Measurements from ENCODE around the gene ZCCHC13. TPM values are rescaled to one million over a fixed set of nuclear protein-coding genes. Genes with fewer than 3 reads are reported as not detected.

The ZCCHC13 gene
- total and polyA plus RNA-seq, 8 donors = not detected

DNA sequence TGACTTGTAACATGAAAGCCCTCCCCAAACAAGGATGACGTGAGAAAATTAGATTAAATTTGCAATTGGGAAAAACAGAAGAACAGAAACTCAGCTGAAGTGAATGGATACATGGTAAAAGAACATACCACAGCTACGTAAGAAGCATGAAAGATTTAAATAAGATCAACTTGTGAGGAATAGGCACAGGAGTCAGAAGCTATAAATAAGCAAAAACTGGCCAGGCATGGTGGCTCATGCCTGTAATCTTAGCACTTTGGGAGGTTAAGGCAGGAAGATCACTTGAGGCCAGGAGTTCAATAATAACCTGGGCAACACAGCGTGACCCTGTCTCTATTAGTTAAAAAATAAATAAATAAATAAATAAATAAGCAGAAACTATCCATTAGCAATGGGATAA is 33.6 kb upstream of the ZCCHC13 start:
- Histone ChIP-seq H3K27me3 (no peaks in the 10 kb centered on the region), H3K4me3 (no peak overlapping the region), H3K4me1 (no peaks in the 10 kb centered on the region), H3K36me3 (peaks cover 0 to 57% (median 29%) of the 10 kb centered on the region in 4 donors), H3K9me3 (no peaks in the 10 kb centered on the region), H3K27ac (no peak overlapping the region)
- TF ChIP-seq, protein P1, sequence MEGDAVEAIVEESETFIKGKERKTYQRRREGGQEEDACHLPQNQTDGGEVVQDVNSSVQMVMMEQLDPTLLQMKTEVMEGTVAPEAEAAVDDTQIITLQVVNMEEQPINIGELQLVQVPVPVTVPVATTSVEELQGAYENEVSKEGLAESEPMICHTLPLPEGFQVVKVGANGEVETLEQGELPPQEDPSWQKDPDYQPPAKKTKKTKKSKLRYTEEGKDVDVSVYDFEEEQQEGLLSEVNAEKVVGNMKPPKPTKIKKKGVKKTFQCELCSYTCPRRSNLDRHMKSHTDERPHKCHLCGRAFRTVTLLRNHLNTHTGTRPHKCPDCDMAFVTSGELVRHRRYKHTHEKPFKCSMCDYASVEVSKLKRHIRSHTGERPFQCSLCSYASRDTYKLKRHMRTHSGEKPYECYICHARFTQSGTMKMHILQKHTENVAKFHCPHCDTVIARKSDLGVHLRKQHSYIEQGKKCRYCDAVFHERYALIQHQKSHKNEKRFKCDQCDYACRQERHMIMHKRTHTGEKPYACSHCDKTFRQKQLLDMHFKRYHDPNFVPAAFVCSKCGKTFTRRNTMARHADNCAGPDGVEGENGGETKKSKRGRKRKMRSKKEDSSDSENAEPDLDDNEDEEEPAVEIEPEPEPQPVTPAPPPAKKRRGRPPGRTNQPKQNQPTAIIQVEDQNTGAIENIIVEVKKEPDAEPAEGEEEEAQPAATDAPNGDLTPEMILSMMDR (IDR thresholded peaks at IDR 0.05) = no peak
- no peak for TF ChIP-seq POLR2A (IDR thresholded peaks at IDR 0.05)
- TF ChIP-seq EP300 (IDR thresholded peaks at IDR 0.05) = no peak
- TF ChIP-seq POLR2AphosphoS5 (IDR thresholded peaks at IDR 0.05) = no peak
- intact Hi-C loops (cut with DNase I; ENCODE audit: low total_unique reads) = no loop called here
- 72 to 95% (median 87%) methylated on average over 2 to 3 of the region's 3 CpGs for WGBS, 5 donors
- no peak for DNase-seq

DNA sequence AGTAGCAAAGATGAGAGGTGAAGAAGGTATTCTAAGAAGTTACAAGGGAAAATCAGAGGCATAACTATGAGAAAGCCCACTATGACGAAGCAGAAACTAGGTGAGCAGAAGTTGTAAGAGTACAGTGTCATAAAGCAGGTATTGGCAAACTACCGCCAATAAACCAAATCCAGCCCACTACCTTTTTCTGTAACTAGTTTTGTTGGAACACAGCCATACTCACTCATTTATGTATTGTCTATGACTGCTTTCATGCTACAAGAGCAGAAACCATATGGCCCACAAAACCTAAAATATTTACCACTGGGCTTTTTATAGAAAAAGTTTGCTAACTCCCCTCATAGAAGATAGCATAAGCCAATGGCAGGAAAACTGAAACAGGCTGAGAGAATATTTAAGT is 31.8 kb upstream of the ZCCHC13 start:
- TF ChIP-seq POLR2A (IDR thresholded peaks at IDR 0.05) (no peak), EP300 (IDR thresholded peaks at IDR 0.05) (no peak), POLR2AphosphoS5 (IDR thresholded peaks at IDR 0.05) (no peak)
- TF ChIP-seq, protein P1 (IDR thresholded peaks at IDR 0.05) = no peak
- Histone ChIP-seq H3K4me1 (no peaks in the 10 kb centered on the region), H3K36me3 (peaks cover 0 to 75% (median 47%) of the 10 kb centered on the region in 4 donors), H3K4me3 (no peak overlapping the region), H3K27me3 (no peaks in the 10 kb centered on the region), H3K9me3 (no peaks in the 10 kb centered on the region), H3K27ac (no peak overlapping the region)
- 76 to 96% (median 85%) methylated on average over 2 of the region's 2 CpGs for WGBS, 5 donors
- no peak for DNase-seq
- intact Hi-C loops (cut with DNase I; ENCODE audit: low total_unique reads) = no loop called here

DNA sequence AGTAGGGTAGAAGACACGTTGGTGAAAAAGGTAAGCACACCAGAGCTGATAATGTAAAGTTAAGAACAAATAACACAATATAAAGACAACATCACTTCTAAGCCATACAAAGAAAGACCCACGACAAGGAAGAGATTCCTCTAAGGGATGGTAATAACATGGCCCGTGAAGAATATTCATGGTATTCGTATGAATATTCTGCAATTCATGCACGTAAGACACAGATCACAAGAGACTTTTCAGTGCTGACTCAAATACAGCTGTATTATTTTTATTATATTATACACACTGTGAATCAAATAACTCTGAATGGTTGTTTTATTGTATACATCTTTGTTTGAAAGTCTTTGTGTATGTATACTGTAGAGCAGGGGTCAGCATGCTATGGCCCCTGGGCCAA is 29.5 kb upstream of the ZCCHC13 start:
- WGBS, 5 donors = 64 to 85% (median 73%) methylated on average over 5 of the region's 5 CpGs
- intact Hi-C loops (cut with DNase I; ENCODE audit: low total_unique reads) = no loop called here
- peaks cover 3 to 85% (median 63%) of the 10 kb centered on the region in 4 donors for H3K36me3 ChIP-seq
- H3K27me3 ChIP-seq = no peaks in the 10 kb centered on the region
- no peak for DNase-seq
- H3K27ac ChIP-seq = no peak overlapping the region
- no peak for TF ChIP-seq POLR2AphosphoS5 (IDR thresholded peaks at IDR 0.05)
- TF ChIP-seq EP300 (IDR thresholded peaks at IDR 0.05) = no peak
- H3K4me3 ChIP-seq = no peak overlapping the region
- H3K4me1 ChIP-seq = no peaks in the 10 kb centered on the region
- H3K9me3 ChIP-seq = no peaks in the 10 kb centered on the region

DNA sequence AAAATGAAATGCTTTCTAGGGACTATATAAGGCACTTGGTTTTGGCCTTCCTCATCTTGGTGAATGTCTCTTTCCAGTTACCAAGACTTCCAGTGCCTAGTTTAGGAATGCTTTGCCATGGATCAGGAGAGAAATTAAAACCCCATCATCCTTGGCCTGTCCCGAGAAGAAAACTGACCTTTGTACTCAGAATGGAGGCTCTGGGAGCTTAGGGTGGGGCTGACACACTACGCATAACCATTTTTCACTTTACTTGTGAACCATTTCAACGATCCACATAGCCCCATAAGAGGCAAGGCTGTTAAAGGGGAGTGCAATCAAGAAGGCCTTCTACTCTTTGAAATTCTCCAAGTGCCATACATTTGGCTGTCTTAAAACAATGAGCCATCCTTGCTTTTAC is 26.7 kb upstream of the ZCCHC13 start:
- no peak overlapping the region for H3K27ac ChIP-seq
- no peaks in the 10 kb centered on the region for H3K9me3 ChIP-seq
- 71 to 84% (median 80%) methylated on average over 3 of the region's 3 CpGs for WGBS, 5 donors
- H3K4me3 ChIP-seq = no peak overlapping the region
- H3K4me1 ChIP-seq = peaks cover 0 to under 1% (median under 1%) of the 10 kb centered on the region in 4 donors
- no peak for DNase-seq
- intact Hi-C loops (cut with DNase I; ENCODE audit: low total_unique reads) = no loop called here
- TF ChIP-seq POLR2A (IDR thresholded peaks at IDR 0.05) (no peak), POLR2AphosphoS5 (IDR thresholded peaks at IDR 0.05) (no peak), EP300 (IDR thresholded peaks at IDR 0.05) (no peak)
- TF ChIP-seq, protein P1 (IDR thresholded peaks at IDR 0.05) = no peak
- H3K36me3 ChIP-seq = peaks cover 5 to 87% (median 76%) of the 10 kb centered on the region in 4 donors
- no peaks in the 10 kb centered on the region for H3K27me3 ChIP-seq

DNA sequence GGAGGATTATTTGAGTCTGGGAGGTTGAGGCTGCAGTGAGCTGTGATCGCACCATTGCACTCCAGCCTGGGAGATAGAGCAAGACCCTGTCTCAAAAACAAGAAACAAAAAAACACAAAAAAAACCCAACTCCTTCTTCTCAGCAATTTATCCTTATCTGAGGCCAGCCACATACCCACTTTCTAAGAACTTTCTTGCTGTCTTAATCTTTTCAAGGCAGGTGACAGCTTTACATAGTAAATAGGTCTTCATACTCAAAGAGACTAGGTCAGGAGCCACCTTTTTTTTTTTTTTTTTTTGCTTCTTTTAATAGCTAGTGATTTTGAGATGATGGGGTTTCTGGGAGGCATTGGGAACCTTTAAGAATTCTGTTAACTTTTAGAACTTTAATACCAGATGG is 26.1 kb upstream of the ZCCHC13 start:
- no peak overlapping the region for H3K27ac ChIP-seq
- 93 to 100% (median 97%) methylated on average over 1 of the region's 1 CpG for WGBS, 5 donors
- DNase-seq = no peak
- no peaks in the 10 kb centered on the region for H3K27me3 ChIP-seq
- peaks cover 0 to 6% (median 3%) of the 10 kb centered on the region in 4 donors for H3K4me1 ChIP-seq
- peaks cover 5 to 87% (median 76%) of the 10 kb centered on the region in 4 donors for H3K36me3 ChIP-seq
- TF ChIP-seq, protein P1 (IDR thresholded peaks at IDR 0.05) = no peak
- TF ChIP-seq POLR2AphosphoS5 (IDR thresholded peaks at IDR 0.05) = no peak
- no peak for TF ChIP-seq POLR2A (IDR thresholded peaks at IDR 0.05)
- TF ChIP-seq EP300 (IDR thresholded peaks at IDR 0.05) = no peak
- H3K4me3 ChIP-seq = no peak overlapping the region
- intact Hi-C loops (cut with DNase I; ENCODE audit: low total_unique reads) = no loop called here
- H3K9me3 ChIP-seq = no peaks in the 10 kb centered on the region
